HT-29 (cell line): ENCODE measurements around the gene ATRIP. TPM values are rescaled to one million over a fixed set of nuclear protein-coding genes. Genes with fewer than 3 reads are reported as not detected.
"Not testable (repeated sequence)": the region's sequence is repeated elsewhere in the genome, so short reads cannot be mapped to it uniquely, and the experiment has no call there.

Experiments used
- DNase-seq: peaks from one replicate; pipeline ENCODE4 v3.0.0-alpha.2; 2015; ENCODE audit warnings: low spot score
- total RNA-seq: library from RNA; depleted of rRNA; stranded (reverse); fragments of >200 nt; shearing (Covaris generic); gene quantifications from 2 replicates; pipeline ENCODE4 v1.2.3, GENCODE V29; 2014

Gene ATRIP
- total RNA-seq, 1 experiment from 2014 or later = 7.7 TPM

DNA sequence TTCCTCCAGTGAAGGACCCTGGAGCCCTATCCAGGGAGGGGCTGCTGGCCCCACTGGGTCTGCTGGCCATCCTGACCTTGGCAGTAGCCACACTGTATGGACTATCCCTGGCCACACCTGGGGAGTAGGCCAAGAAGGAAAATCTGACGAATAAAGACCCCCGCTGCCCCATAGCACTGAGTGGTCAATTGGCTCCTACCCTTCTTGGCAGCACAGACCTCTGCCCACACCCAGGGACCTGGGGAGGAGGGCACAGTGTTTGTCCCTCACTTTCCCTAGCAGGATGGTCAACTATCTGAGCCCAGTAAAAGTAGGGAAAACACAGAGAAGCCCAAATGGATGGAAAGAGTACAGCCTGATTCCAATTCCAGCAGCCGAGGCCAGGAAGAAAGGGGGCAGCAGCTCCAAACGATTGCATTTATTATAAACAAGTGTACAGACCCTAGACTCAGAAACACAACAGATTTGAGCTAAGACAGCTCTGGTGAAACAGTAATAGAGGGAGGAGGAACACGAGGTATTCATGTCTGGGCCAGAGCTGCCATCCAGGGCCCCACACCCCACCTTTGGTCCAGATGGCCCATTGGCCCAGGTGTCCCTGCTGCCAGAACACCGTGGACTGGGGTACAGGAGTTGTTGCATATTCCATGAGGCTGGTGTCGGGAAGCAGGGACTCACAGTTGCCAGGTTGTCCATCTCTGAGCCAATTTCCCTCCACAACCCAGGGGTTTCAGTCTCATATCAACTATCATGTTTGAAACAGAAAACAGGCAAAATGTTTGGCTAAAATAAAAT is 21.1 kb downstream of the ATRIP start:
- DNase-seq = no peak

DNA sequence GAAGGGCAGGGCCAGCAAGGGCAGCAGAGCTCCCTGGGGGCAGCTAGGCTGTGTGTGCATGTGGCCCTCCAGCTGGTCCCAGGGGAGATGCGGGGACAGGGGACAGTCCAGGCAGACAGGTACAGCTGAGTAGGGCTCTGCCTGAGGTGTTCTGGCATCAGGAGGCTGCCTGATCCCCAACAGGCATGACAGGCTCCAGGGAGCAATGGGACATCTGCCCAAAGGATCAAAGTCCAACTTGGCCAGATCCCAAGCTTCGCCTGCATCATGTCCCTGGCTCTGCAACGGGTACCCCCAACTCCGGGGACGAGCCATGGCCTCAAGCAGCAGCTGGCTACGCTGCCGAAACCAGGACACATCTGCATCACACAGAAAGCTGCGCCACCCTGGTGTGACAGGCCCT is 21.8 kb downstream of the ATRIP start:
- DNase-seq = peak; percentile 36

DNA sequence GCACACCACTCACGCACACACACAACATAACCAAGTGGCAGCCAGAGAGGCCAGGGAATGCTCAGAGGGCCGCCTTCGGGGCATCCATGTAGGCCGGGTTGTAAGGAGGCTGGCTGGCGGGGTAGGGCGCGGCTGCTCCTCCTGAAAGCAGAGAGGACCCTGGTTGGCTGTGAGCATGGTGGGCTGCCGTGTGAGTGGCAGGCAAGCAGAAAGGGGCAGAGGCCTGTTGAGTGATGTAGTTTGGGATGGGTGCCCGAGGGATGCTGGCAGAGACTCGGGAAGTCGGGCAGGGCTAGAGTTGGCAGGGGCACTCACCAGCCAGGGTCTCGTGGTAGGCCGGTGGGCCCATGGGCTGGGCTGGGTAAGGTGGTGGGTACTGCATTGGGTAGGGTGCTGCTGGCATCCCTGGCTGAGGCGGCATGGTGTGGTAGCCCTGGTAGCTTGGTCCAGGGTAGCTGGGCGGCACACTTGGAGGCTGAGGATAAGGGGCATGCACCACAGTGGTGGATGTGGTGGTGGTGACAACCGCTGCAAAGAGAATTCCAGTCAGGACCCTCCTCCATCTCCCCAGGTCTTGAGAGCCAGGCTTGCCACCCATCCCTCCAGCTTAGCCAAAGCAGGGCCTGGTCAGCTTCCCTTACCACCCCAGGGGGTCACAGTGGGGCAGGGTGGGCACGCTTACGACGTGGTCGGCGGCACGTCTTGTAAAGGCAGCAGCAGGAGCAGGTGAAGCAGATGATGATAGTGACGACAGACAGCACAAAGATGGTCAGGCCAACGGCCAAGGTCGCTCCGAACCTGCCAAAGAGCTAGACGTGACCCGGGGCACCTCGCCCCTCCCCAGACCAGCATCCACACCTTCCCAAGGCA is 22.7 kb downstream of the ATRIP start:
- no peak for DNase-seq

DNA sequence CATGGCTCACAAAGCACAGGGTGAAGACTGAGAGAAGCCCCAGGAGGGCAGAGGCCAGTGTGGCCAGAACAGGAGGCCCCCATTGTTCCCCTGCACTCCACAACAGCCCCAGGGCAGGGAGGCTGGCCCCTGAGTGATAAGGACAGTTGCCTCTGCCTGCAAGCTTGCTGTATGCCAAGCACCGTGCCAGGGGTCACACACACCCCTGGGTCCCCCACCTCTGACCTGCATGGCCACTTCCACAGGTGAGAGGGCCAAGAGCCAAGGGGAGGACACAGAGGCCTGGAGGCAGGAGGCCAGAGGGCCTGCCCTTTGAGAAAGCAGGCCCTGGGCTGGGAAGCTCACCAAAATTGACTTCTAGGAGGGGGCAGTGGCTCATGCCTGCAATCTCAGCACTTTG is 23.7 kb downstream of the ATRIP start:
- no peak for DNase-seq

DNA sequence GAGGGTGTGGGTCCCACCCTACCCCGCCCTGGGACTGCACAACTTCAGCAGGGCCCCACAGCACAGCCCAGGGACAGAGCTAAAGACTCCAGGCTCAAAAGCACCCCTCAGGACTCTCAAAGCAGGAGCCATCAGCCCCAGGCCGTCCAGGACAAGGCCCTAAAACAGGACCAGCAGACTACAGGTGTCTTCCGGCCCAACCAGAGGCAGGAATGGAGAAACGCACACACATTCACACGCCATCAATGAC is 26.1 kb downstream of the ATRIP start:
- no peak for DNase-seq

DNA sequence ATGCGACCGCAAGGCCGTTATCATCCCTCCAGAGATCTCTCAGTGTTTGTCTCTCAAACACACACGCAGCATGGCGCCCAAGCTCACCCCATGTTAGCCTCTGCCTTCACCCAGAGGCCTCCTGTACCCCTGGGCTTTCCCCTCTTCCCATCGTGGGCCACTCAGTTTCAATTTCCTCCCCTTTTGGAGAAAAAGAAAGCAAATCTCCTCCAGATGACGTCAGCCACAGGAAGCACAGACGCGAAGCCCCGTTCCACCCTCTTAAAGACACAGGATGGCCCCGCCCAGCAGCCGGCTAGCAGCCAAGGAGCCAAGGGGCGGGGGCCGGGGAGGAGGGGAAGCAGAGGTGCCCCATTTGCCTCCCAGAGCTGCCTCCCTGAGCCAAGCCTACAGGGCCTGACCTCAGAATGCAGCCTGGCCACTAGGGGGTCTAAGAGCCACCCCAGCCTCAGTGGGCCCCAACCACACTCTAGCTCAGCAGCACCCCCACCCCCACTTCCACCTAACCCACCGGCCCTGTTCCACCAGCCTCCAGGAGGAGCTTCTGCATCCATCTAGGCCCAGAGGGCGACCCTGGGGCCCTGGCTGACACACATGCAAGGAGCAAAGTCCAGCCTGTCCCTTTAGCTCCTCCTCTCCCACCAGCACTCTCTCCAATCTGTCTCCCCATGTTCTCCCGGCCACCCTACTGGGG is 26.5 kb downstream of the ATRIP start:
- DNase-seq = peak; percentile 89

DNA sequence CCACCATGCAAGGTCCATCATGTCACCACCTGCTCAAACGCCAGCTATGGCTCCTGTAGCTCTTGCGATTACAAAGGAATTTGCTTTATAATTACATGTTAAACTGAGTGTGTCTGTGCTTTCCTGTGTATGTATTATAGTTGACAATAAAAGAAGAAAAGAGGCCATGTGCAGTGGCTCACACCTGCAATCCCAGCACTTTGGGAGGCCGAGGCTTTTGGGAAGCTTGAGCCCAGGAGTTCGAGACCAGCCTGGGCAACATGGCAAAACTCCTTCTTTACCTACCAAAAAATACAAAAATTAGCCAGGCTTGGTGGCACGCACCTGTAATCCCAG is 27.0 kb downstream of the ATRIP start:
- no peak for DNase-seq

DNA sequence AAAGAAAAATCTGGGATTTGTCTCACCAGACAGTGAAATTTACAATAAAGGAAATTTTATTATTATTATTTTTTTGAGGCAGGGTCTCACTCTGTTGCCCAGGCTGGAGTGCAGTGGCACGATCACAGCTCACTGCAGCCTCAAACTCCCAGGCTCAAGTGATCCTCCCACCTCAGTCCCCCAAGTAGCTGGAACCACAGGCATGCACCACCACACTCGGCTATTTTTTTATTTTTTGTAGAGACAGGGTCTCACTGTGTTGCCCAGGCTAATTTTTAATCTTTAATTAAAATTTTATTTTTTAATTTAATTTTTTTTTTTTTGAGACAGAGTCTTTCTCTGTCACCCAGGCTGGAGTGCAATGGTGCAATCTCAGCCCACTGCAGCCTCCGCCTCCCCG is 27.5 kb downstream of the ATRIP start:
- DNase-seq = not testable (repeated sequence)

DNA sequence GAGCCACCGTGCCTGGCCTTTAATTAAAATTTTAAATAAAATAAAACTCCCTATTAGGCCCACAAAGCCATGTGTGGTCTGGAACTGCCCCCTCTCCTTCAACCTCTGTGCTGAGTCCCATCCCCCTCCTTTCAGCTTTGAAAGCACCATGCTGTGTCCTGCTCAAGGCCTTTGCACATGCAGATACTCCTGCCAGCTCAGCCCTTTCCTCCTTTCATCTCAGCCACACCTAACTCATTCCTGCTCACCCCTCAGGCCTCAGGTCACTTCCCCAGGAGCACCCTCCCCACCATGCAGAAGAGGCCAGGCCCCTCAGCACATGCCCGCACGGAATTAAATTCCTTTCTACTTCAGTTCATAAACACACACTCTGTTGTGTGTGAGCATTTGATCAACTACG is 28.1 kb downstream of the ATRIP start:
- DNase-seq = no peak

DNA sequence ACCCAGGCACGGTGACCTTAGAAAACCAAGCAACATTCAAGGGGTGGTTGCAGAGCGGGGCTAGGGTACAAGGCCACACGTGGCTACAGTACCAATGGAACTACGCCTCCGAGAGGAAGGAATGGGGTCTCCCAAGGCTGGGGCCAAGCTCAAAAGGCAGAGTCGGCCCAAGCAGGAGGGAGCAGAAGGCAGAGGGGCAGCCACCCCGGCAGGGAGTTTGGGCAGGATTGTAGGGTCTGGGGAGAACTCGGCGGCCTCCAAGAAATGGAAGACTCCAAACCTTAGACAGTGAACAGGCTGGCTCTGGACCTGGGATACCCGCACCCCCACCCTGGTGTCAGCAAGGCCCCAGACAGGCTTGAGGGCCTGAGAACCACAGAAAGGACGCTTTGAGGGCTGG is 28.7 kb downstream of the ATRIP start:
- DNase-seq = no peak

DNA sequence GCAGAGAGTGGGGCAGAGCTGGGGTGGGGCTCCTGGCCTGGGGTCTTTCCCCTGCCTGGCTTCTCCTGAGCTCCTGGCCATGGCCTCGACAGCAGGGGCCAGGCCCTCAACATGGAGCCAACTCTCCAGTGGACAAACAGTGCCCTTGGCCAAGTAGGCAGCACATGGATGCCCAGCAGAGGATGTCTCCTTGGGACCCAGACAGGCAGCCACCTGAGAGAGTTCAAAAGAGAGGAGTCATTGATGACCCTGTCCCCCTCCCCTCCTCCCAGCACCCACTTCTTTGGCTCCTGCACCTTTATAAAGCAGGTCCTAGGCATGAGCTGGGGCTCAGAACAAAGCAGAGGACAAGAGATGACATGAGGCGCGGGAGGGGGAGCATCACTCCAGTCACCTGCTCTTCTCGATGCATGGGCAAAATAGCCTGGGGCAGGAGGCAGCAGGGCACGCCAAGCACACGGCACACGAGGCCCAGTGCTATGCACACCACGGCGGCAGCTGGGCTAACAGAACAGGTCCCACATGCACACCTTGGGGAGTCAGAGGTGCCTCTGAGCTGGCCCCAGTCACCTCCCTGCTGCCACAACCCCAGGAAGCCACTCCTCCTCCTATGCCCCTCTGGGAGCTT is 30.0 kb downstream of the ATRIP start:
- DNase-seq = no peak

DNA sequence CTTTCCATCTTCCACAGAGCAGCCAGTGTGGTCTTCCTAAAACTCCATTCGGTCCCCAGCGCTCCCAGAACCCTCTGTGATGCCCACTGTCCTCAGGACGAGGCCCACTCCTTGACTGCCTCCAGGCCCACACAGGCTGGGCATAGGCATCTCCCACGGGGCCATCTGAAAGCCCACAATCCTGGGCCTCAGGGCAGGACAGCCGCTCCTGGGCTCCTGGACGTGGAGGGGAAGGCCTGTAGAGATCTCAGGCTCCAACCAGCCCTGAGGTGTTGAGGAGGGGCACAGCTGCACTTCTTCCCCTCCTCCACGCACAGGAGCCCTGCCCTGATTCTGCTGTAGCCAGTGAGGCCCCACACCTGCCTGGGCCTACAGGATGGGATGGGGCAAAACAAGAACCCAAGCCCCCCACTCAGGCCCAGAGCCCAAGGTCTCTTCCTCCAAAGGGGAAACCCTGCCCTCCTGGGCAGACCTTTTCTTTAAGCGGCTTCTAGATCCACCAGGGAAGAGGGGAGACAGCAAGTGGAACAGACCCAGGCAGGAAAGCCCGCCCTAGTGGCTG is 31.5 kb downstream of the ATRIP start:
- DNase-seq = no peak

DNA sequence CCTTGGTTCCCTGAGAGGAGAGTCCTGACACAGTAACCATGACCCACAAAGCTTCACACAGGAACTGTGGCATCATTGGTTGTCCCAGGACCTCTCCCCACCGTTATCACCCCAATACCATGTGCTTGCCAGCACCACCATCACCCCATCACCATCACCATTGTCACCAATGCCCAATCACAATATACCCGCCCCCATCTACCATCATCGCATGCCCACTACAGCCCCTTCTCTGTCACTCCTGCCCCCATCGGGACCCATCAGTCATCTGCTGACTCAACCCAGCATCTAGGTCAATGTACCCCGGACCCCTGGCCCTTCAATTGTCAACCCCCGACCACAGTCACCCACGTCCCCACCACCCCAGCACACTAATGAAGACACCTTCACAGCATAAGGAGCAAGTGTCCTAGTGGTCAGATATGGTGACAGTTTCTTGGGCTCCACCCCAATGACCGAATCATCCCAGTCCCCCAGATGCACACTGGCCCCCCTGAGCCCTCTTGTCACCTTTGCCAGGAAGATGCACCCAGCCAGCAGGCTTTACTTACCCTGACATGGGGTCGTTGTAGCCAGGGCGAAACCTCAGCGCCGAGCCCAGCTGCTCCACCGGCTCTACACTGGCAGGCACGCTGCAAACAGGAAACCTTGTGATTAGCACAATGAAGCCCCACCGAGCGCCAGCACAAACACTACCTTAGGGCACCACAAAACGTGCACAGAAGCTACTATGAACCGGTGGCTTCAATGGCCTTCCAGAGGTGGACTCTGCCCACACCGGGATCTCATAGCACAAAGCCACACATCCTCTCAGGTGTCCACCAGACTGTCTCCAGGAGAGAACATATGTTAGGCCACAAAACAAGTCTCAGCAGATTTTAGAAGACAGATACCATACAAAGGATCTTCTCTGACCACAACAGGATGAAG is 32.4 kb downstream of the ATRIP start:
- DNase-seq = no peak

DNA sequence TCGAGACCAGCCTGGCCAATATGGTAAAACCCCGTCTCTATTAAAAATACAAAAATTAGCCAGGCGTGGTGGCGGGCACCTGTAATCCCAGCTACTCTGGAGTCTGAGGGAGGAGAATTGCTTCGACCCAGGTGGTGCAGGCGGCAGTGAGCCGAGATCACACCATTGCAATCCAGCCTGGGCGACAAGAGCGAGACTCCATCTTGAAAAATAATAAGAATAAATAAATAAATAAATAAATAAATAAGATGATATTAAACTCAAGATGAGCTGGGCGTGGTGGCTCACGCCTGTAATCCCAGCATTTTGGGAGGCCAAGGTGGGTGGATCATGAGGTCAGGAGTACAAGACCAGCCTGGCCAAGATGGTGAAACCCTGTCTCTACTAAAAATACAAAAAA is 34.4 kb downstream of the ATRIP start:
- not testable (repeated sequence) for DNase-seq

DNA sequence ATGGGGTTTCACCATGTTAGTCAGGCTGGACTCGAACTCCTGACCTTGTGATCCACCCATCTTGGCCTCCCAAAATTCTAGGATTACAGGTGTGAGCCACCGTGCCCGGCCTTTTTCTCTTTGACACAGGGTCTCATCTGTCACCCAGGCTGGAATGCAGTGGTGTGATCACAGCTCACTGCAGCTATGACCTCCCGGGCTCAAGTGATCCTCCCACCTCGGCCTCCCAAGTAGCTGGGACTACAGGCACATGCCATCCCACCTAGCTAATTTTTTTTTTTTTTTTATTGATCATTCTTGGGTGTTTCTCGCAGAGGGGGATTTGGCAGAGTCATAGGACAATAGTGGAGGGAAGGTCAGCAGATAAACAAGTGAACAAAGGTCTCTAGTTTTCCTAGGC is 36.3 kb downstream of the ATRIP start:
- DNase-seq = not testable (repeated sequence)

DNA sequence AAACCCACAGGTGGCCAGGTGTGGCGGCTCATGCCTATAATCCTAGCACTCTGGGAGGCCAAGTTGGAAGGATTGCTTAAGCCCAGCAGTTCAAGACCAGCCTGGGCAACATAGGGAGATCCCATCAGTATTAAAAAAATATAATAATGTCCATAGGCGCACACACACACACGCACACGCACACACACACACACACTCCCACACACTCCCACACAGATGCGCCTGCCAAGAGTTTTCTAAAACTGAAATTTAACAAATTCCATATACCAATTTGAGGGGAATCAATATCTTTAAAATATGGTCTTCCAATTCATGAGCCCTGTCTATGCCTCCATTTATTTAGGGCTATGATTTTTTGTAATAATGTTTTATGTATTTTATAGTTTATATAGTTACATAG is 40.4 kb downstream of the ATRIP start:
- DNase-seq = no peak

DNA sequence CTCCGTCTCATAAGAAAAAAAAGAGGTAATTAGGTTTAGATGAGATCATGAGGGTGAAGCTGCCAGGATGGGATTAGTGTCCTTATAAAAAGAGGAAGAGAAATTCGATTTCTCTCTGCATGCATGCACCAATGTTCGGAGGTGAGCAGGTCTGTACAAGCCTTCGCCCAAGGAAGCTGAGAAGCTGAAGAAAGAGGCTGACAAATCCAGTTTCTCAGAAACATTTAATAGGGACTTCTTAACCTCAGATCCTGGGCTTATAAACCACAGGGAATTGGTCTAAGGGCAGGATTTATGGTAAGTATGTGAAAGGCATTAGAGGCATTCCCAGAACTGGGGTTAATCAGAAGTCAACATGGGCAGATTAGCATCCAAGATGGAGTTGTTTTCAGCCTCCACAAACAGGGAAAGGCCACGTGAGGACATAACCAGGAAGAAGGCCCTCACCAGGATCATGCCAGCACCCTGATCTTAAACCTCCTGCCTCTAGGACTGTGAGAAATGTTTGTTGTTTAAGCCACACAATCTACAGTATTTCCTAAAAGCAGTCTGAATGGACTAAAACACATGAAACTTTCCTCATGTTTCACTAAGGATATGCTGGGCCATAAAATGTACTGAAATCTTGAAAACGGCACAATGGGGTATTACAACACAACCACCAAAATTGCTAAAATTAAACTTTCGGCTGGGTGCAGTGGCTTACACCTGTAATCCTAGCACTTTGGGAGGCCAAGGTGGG is 46.1 kb downstream of the ATRIP start:
- peak; percentile 41 for DNase-seq

DNA sequence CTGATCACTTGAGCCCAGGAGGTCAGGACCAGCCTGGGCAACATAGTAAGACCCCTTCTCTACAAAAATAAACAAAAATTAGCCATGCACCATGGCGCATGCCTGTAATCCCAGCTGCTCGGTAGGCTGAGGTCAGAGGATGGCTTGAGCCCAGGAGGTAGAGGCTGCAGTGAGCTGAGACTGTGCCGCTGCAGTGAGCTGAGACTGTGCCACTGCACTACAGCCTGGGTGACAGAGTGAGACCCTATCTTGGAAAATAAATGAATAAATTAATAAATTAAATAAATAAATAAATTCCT is 46.6 kb downstream of the ATRIP start:
- no peak for DNase-seq

DNA sequence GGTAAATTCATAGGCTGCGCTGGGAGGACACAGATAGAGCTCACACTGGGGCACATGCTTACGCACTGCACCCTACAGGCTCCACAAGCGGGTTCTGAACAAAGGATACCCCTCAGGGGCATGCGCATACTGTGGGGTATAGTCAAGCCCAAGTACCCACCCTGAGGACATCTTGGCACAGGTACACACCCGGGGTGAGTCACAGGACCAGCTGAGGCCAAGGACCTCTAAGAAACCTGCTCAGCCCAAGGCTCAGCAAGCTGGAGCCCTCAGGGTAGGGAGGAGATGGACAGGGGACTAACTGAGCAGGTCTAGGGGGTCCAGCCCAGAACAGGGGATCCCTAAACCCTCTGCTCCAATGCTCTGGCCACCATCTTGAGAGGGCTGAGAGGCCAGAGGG is 54.1 kb downstream of the ATRIP start:
- no peak for DNase-seq

DNA sequence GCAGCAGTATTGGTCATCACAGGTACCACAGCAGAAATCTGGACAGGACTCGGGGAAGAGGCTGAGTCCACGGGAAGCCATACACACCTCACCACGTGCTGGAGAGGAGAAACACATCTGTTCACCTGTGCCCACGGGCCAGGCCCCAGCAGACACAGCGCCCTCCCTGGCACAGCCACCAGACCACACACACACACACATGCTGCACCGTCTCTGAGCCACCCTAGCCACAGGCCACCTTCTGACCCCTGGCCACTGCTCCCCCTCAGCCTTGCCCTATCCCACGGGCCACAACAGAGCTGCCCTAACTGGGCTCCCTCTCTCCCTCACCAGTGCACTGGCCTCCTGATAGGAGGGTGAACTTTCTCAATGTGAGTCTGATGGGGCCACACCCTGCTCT is 54.7 kb downstream of the ATRIP start:
- DNase-seq = no peak
